Stimulated activated CD8-positive, alpha-beta memory T cell treated with anti-CD3 and anti-CD28 coated beads, Interleukin-7, amount 100 ng/mL, for 48 hours (primary cell): ENCODE results near the gene OSBPL3.
"Not testable (repeated sequence)": the region's sequence is repeated elsewhere in the genome, so short reads cannot be mapped to it uniquely, and the experiment has no call there.

ENCODE experiments used
- DNase-seq, 2 donors: peaks; one replicate each; pipeline ENCODE4 v3.0.0-alpha.2; 2020; ENCODE audit warnings: low read depth in 1 of 2; ENCODE audit errors: extremely low read depth in 1 of 2

The OSBPL3 gene

GRCh38 chr7:24802300-24802699 is 177.7 kb downstream of the OSBPL3 start:
- DNase-seq, result no peak

DNA sequence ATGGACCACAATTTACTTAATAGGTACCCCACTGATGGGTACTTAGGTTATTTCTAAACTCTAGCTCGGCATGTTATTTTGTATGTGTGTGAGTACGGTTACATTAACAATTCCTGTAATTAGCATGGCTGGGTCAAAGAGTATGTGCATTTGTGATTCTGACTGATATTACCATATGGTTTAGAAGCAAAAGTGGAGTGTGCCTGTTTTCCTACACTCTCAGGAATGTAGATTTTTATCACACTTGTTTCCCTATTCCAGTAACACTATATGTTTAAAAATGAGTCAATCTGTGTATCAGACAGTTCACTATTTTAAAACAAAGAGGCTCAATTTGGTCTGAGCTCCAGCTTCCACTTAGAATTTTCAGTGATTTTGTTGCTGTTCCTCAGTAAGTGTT is 178.1 kb downstream of the OSBPL3 start:
- no peak for DNase-seq

- no peak for DNase-seq
Observed at GRCh38 chr7:24800667-24801066, 179.3 kb downstream of the OSBPL3 start.

DNA sequence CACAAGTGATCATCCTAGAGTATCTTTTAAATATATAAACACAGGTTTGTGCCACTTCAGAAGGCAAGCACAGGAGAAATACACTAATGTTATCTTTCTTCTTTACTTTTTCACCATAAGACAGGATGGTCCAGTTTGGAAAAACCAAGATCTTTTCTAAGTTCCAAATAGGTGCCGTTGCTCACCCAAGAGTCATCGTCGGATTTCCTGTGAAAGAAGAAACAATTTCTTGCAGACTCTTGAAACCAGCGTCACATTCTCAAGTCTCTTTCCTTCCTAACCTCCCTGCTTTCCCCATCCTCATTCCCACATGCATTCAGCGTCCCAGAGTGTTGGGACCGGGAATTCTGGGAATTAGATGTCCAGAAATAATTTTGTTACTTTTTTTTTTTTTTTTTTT is 179.9 kb downstream of the OSBPL3 start:
- DNase-seq, result no peak

DNA sequence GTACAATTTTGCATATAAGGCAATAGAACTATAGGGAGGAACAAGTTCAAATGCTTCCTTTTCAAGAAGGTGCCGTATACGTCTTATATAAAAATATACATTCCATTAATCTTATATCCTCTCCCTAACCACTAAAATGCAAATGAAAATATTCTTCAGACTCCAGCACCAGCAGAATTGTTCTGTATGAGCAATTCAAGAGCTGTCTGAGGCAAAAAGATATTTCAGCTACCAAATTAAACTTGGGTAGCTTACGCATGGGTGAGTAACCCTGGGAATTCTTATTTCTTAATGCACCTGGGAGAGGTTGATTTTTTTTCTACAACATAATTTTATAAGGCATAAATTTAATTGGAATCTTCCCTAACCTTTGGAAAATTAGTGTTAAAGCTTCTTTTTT is 180.5 kb downstream of the OSBPL3 start:
- DNase-seq, result no peak

DNA sequence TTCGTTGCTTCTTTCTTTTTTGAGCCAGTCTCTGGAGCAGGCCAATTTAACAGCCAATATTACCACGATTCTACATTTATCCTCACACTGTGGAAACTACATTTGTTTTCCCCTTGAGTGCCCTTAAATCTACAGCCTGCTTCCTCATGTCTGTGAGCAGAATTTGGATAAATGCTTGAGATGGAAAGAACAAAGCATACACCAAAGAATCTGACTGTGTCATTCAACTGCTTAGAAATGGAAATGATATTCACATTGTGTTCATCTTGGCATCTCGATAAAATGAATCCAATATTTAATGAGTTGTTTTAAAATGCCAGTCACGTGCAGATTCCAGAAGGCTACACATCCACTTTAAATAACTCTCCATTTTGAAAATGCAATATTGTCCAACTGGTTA is 181.7 kb downstream of the OSBPL3 start:
- no peak for DNase-seq

GRCh38 chr7:24797270-24797669 is 182.7 kb downstream of the OSBPL3 start:
- no peak for DNase-seq

- DNase-seq, result no peak
Observed at GRCh38 chr7:24795407-24795767, 184.6 kb downstream of the OSBPL3 start.

- DNase-seq, result not testable (repeated sequence)
Observed at GRCh38 chr7:24794751-24795406, 185.1 kb downstream of the OSBPL3 start.

GRCh38 chr7:24793982-24794648 is 185.9 kb downstream of the OSBPL3 start:
- no peak for DNase-seq

DNA sequence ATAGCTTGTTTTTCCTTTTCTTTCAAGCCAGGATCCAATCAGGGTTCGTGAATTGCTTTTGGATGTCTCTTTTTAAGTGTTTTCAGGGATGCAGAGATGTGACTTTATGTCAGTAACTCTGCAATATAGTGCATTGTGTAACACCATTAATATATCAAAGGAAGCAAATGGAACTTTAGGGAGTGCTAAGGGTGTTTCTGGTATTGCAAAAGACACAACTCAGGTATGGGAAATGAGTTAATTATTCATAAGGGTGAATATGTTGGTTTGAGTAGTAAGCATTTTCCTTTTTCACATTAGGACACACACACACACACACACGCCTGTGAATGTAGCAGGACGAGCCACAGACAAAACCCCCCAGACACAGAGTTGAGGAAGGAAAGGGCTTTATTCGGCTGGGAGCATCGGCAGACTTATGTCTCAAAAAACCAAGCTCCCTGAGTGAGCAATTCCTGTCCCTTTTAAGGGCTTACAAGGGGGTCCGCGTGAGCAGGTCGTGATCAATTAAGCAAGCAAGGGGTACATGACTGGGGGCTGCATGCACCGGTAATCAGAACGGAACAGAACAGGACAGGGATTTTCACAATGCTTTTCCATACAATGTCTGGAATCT is 190.9 kb downstream of the OSBPL3 start:
- DNase-seq, result no peak

DNA sequence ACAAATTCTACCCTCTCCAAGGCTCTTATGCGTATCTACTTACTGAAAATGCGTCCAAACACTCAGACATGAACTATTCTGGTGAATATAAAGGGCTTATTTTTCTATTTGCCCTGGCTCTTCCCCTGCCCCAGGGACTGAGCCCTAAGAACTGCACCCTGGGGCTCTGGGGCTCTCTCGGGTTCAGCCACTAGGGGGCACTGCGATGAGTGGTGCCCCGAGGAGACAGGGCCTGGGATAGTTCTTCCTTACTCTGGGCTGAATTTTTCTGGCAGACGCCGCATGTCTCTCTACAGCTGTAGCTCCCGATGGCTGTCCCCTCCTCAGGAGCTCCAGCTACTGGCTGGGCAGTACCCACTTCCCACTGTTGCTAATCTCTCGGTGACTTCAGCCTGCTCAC is 191.9 kb downstream of the OSBPL3 start:
- DNase-seq, result no peak

- peak in 1 of 2 donors; percentile 30 for DNase-seq
Observed at GRCh38 chr7:24786941-24787340, 193.0 kb downstream of the OSBPL3 start.

GRCh38 chr7:24786306-24786705 is 193.7 kb downstream of the OSBPL3 start:
- no peak for DNase-seq

DNA sequence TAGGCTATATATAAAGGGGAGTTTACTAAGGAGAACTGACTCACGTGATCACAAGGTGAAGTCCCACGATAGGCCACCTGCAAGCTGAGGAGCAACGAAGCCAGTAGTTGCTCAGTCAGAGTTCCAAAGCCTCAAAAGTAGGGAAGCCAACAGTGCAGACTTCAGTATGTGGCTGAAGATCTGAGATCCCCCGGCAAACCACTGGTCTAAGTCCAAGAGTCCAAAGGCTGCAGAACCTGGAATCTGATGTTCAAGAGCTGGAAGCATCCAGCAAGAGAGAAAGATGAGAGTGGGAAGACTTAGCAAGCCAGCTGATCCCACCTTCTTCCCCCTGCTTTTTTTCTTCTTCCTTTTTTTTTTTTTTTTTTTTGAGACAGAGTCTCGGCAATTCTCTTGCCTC is 195.7 kb downstream of the OSBPL3 start:
- DNase-seq, result no peak

- DNase-seq, result no peak
Observed at GRCh38 chr7:24783698-24784097, 196.3 kb downstream of the OSBPL3 start.

DNA sequence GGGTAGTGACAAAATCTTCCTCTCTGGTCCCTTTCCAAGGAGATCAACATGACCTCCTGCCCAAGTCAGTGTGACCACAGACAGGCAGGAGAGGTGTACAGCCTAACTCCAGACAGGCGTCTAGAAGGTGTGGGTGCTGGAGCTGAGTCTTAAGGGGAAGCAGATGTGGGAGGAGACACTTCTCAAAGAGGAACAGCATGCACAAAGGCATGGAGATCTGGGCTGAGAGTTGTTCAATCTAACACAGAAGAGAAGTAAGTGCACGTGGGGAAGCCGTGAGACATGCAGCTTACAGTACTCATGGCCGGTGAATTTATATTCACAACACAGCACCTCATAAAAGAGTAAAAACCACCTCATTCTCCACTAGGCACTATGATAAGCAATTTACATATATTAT is 198.9 kb downstream of the OSBPL3 start:
- no peak for DNase-seq

DNA sequence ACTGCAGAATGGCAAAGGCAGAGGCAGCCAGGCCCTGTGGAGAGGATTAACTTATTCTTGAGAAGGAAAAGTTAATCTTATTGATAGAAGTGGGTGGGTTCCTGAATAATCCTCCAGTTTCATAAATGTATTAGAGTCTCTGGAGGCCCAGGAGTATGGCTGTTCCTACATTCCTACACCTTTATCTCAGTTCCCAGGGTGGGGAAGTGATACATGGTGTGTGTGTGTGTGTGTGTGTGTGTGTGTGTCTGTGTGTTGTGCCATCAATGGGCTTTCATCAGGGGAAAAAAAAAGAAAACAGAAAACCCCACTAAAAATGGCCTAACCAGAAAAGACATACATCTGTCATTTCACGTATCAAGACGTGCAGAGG is 200.7 kb downstream of the OSBPL3 start:
- DNase-seq, result no peak

DNA sequence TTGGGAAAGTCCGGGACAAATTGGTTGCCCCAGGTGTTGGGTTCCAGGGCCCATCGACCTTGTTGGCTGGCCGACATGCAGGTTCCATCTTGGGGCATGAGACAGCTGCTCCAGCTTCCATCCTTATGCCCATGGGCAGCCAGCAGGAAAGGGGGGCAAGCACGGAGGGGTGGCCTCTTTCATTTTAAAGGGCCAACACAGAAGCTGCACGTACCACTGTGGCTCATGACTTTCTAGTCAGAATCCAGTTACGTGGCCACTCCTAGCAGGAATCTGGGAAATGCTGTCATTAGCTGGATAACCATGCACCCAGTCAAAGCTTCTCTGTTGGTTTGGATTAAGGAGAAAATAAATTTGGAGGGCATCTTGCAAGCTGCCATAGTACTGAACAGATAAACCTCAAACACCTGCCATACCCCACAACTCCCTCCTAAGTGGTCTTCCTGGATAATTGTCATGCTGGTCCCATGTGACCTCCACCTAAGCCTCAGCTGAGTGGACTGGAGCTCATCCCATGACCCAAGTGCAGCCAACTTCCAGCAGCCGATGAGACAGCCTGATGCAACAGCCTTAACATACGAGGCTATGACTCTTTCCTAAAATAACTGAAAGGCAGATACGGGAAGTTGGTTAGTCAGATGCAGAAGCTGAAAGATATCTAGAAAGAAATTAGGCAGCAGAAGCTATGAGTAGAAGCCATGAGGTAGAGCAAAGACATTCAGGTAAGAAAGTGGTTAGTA is 201.3 kb downstream of the OSBPL3 start:
- no peak for DNase-seq

- no peak for DNase-seq
Observed at GRCh38 chr7:24777806-24778205, 202.2 kb downstream of the OSBPL3 start.

DNA sequence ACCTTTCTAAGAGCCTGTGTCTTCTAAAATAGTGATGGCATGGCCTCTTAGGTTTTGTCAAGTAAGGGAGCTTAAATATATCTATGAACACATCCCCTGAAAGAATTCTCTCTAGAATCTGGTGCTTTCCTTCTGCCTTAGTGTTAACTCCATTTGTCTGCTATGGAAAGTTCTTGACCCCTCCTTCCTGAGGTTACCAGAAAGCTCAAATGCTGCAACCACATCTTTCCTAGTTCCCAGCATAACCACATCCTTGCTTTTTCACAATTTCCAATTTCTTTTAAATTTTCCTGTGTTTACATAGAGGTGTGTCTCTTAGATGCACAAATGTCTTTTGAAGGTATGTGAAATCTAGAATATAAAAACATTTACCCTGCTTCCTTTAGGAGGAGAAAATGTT is 206.3 kb downstream of the OSBPL3 start:
- DNase-seq, result no peak

DNA sequence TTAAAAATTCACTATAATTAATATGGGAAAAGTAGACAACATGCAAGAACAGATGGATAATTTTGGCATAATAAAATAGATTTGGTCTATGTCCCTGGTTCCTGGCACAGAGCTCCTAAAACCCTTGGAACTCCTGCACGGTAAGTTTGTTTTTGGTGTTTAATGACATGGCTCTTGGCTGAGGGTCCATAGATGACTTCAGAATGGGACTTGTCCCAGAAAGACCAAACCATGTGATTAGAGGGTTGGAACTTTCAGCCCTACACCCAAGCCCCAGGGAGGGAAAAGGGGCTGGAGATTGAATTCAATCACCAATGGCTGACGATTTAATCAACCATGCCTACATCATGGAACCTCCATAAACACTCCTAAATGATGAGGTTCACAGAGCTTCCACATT is 210.1 kb downstream of the OSBPL3 start:
- no peak for DNase-seq
